Activated T-cell treated with anti-CD3 and anti-CD28 coated beads, Interleukin-2, amount 50 U/mL, for 72 hours (primary cell): Measurements from ENCODE around the gene ZC3H4. TPM values are rescaled to one million over a fixed set of nuclear protein-coding genes. Genes with fewer than 3 reads are reported as not detected.

Experiments used
- ATAC-seq, 2 donors: fragments of 150-1000 bp; cut with Tn5 transposase; replicated peaks in 1 of 2; 2 replicates each; pipeline ENCODE4 v1.10.0; 2021; ENCODE audit warnings: moderate library complexity in 2 of 2, mild to moderate bottlenecking in 1 of 2
- DNase-seq, 2 donors: peaks; one replicate each; pipeline ENCODE4 v3.0.0; 2021 to 2022; ENCODE audit warnings: mixed read lengths in 1 of 2
- H3K27ac Mint-ChIP-seq: one replicate; pipeline ENCODE4 v1.8.0; 2022; ENCODE audit warnings: mild to moderate bottlenecking, moderate library complexity, mixed read lengths
- H3K27me3 Mint-ChIP-seq: one replicate; pipeline ENCODE4 v1.8.0; 2022; ENCODE audit warnings: low read depth, mixed read lengths
- H3K36me3 Mint-ChIP-seq, 2 donors: one replicate each; pipeline ENCODE4 v1.8.0; 2022; ENCODE audit warnings: mixed read lengths in 2 of 2, mild to moderate bottlenecking in 1 of 2; ENCODE audit not compliant: insufficient read depth in 2 of 2
- H3K4me1 Mint-ChIP-seq: one replicate; pipeline ENCODE4 v1.8.0; 2022; ENCODE audit warnings: low read depth, mixed read lengths
- H3K4me3 Mint-ChIP-seq, 2 donors: one replicate each; pipeline ENCODE4 v1.8.0; 2022; ENCODE audit warnings: mild to moderate bottlenecking in 2 of 2, mixed read lengths in 2 of 2, moderate library complexity in 2 of 2
- H3K9me3 Mint-ChIP-seq, 2 donors: one replicate each; pipeline ENCODE4 v1.8.0; 2022; ENCODE audit warnings: mixed read lengths in 2 of 2
- total RNA-seq, 2 donors: library from RNA; stranded (reverse); gene quantifications; one replicate each; pipeline ENCODE4 v1.2.3, GENCODE V29; 2022

ZC3H4 gene
- total RNA-seq, 2 donors from 2014 or later, result 76.0 to 84.0 TPM

DNA sequence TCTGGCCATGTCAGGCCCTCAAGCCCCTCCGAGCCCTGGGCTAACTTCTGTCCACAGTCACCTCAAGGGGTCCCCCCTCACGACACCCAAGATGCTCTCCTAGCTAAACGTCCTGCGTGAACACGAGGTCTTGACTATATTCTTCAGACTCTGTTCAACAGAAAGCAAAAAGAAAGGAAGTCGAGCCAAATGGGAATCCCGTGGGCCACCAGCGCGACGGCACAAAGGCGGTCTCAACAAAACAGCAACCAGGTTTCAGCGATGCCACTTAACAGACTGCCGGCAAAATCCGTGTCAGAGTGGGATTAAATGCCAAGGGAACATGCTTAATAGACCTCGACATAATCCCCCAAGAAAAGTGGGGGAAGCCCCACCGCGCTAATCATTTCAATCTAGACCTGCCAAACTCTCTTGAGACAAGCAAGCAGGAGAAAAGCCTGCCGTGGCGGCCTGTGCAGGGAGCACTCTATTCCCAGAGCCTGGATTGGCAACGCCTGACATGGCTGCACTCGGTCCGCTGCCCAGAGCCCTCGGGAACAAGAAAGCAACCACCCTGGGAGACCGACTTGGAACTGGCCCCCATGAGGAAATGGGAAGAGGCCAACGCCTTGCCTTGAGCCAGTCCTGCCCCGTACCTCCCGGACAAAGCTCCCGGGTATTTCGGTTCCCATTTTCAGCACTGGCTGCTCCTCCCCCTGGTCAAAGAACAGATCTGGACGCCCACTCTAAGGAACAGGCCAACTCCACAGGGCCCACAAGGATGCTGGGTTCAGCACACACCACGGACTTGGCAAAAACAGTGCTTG lies 16.0 kb downstream of the ZC3H4 start:
- Mint-ChIP-seq H3K27ac (peak overlapping the region; percentile 65), H3K36me3 (peaks cover 9 to 22% of the 10 kb centered on the region in 2 donors), H3K27me3 (no peaks in the 10 kb centered on the region), H3K9me3 (no peaks in the 10 kb centered on the region), H3K4me3 (no peak overlapping the region), H3K4me1 (peaks cover 82% of the 10 kb centered on the region)
- DNase-seq (no peak), ATAC-seq (no peak)

DNA sequence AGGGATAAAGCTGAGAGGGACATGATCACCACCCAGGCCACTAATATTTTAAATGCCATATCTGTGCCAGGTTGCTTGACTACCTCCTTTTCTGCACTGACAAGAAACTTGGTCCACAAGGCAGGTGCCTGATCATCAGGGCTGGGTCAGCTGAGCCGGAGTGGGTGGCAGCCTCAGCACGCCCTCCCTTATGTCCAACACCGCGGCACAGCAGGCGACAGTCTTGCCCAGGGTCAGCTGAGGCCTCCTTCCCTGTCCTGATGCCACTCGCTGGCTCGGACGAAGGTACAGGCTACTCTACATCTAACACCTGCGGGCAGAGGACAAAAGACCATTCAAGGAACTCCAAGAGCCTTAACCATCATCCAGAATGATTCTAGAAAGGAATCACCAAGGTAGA lies 16.9 kb downstream of the ZC3H4 start:
- Mint-ChIP-seq H3K36me3 (peaks cover 9 to 26% of the 10 kb centered on the region in 2 donors), H3K4me3 (peak overlapping the region; percentile 1 to 92), H3K27ac (peak overlapping the region; percentile 100), H3K9me3 (no peaks in the 10 kb centered on the region), H3K4me1 (peaks cover 74% of the 10 kb centered on the region), H3K27me3 (no peaks in the 10 kb centered on the region)
- ATAC-seq (no peak), DNase-seq (no peak)

DNA sequence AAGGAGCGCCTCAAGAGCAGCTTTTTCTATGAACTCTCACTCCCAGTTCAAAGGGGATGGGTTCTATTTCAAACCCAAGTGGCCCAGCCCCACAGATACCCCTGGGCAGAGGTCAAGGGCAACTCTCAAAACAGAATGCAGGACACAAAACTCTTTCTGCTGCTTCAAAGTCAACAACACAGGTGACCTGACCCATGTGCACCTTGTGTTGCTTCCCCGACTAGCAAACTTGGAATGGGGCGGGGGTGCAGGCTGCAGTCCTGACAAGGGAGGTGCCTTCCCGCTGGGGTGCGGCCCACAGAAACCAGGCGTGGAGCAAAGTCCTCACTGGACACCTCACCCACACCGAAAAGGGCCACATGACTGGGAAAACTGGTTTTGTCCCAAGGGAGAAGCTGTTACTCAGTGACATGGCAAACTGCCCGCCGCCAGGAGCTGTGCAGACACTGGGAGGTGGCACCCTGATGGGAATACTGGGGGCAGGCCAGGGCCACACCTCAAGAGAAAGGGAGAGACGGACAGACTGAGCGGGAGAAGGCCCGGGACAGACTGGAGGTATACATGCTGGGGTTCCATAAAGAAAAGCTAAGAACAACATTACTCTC lies 17.4 kb downstream of the ZC3H4 start:
- H3K4me1 Mint-ChIP-seq, result peaks cover 71% of the 10 kb centered on the region
- peak overlapping the region; percentile 86 to 92 for H3K4me3 Mint-ChIP-seq
- peak overlapping the region; percentile 100 for H3K27ac Mint-ChIP-seq
- peaks cover 9 to 26% of the 10 kb centered on the region in 2 donors for H3K36me3 Mint-ChIP-seq
- ATAC-seq (no peak), DNase-seq (no peak)
- H3K9me3 Mint-ChIP-seq, result no peaks in the 10 kb centered on the region
- no peaks in the 10 kb centered on the region for H3K27me3 Mint-ChIP-seq

DNA sequence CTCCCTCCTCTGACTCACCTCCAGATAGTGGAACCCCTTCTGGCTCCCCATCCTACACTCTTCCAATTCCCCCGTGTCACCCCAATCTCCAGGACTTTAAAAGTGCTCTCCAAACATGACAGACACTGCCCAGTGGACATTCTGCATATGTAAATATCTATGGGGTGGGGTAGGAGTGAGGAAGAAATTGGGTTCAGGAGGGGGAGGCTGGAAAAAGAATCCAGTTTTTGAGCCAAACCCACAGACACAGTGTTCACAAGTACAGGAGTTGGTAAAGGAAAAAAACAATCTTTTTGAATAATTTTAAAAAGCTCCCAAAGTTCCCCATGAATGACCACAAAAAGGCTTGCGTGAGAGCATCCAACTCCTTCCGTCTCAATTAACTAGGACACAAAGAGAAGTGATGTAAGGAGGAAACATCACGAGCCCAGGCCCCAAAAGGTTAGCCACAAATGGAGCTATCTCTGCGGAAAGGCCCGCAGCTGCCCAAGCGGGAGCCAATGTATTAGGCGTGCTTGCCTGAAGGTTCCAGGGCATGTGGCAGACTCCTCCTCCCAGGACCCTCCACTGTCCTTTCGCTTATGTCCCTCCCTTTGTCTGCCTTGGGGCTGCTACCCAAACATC lies 18.0 kb downstream of the ZC3H4 start:
- H3K9me3 Mint-ChIP-seq, result no peaks in the 10 kb centered on the region
- ATAC-seq, result no peak
- H3K36me3 Mint-ChIP-seq, result peaks cover 9 to 27% of the 10 kb centered on the region in 2 donors
- H3K27me3 Mint-ChIP-seq, result no peaks in the 10 kb centered on the region
- H3K27ac Mint-ChIP-seq, result peak overlapping the region; percentile 100
- H3K4me3 Mint-ChIP-seq, result peak overlapping the region; percentile 86 to 92
- H3K4me1 Mint-ChIP-seq, result peaks cover 75% of the 10 kb centered on the region
- DNase-seq, result peak in 1 of 2 donors; percentile 31

DNA sequence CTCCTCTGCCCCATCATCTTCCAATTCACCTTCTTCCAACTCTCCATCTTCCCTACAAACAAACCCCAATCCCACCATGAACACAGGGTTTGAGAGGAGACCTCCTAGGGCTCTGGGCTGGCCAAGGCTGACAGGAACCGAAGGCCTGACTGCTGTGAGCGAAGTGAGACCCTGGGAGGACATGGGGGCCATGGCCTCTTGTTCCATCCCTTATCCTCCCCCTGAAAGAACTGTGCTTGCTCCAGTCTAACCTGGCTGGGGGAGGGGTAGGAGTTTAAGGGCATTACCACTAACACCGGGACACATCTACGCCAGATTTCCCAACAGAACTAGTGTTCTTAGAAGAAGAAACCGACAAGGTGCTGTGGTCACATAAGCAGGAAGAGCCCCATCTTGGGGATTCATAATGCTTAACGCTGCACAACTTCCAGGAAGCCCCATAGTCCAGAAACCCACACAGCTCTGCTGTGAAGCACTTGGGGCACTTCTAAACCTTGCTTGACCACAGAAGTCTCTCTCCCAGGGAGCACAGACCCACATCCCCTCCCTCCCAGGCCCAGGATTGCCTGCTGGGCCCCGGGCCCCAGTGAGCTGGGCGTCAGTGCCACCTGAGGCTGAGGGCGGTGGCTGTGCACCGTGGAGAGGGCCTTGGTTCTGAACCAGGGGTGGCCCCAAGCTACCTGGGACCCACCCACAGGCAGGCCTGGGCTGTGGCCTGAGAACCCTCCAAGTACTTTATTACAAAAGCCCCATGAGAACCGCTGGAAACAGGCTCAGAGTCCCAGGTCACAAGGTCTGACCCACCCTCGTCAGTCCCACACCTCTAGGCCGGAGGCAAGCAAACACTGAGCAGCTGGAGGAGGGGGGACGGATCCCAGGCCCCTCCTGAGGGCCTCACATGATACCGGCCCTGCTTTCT lies 18.8 kb downstream of the ZC3H4 start:
- no peaks in the 10 kb centered on the region for H3K27me3 Mint-ChIP-seq
- peaks cover 70% of the 10 kb centered on the region for H3K4me1 Mint-ChIP-seq

DNA sequence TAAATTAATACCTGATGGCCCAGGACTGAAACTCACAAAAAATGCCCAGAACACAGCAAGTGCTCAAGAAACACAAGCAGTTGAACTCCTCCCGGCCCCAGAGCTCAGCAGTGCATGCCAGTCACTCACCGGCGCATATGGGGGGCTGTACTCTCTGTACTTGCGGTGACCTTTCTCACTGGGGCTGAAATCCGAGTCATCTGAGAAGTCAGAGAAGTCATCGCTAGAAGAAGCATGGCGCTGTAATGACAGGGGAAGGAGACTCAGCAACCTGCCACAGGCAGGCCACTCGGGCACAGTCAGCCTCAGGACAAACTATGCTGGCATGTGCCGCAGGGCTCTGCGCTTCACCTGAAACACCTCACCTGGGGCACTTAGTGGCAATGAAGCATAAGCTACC lies 19.7 kb downstream of the ZC3H4 start:
- H3K27me3 Mint-ChIP-seq, result no peaks in the 10 kb centered on the region
- DNase-seq (peak; percentile 65 to 74), ATAC-seq (peak; percentile 60 to 71)
- H3K27ac Mint-ChIP-seq, result peak overlapping the region; percentile 100
- peaks cover 60% of the 10 kb centered on the region for H3K4me1 Mint-ChIP-seq
- H3K36me3 Mint-ChIP-seq, result peaks cover 7 to 32% of the 10 kb centered on the region in 2 donors
- H3K9me3 Mint-ChIP-seq, result no peaks in the 10 kb centered on the region
- peak overlapping the region; percentile 86 to 92 for H3K4me3 Mint-ChIP-seq

More for the DNA sequence above, 18.8 kb downstream of the ZC3H4 start:
- Mint-ChIP-seq H3K4me3 (peak overlapping the region; percentile 86 to 92), H3K9me3 (no peaks in the 10 kb centered on the region), H3K36me3 (peaks cover 7 to 30% of the 10 kb centered on the region in 2 donors), H3K27ac (peak overlapping the region; percentile 100)
- DNase-seq (peak; percentile 69 to 72), ATAC-seq (peak; percentile 79 to 83)

DNA sequence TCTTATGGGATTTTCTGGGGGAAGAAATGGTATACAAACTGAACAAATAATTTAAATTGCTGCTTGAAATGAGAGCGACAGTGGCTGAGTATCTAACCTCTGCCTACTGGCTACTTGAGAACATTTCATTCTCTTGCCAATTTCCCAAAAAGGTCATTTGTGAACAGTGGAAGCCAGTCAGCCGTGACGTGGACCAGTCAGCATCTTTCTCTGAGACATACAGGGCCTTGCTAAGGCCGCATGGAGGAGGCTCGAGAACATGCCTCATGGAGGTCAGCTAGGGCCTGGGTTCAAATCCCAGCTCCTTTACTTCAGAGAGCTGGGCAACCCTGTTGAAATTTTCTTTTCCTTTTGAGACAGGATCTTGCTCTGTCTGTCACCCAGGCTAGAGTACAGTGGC lies 20.3 kb downstream of the ZC3H4 start:
- Mint-ChIP-seq H3K4me3 (peak overlapping the region; percentile 86 to 92), H3K4me1 (peaks cover 54% of the 10 kb centered on the region), H3K27me3 (no peaks in the 10 kb centered on the region), H3K27ac (peak overlapping the region; percentile 100), H3K36me3 (peaks cover 7 to 29% of the 10 kb centered on the region in 2 donors), H3K9me3 (no peaks in the 10 kb centered on the region)
- peak in 1 of 2 donors; percentile 23 for DNase-seq
- ATAC-seq, result peak in 1 of 2 donors; percentile 2

DNA sequence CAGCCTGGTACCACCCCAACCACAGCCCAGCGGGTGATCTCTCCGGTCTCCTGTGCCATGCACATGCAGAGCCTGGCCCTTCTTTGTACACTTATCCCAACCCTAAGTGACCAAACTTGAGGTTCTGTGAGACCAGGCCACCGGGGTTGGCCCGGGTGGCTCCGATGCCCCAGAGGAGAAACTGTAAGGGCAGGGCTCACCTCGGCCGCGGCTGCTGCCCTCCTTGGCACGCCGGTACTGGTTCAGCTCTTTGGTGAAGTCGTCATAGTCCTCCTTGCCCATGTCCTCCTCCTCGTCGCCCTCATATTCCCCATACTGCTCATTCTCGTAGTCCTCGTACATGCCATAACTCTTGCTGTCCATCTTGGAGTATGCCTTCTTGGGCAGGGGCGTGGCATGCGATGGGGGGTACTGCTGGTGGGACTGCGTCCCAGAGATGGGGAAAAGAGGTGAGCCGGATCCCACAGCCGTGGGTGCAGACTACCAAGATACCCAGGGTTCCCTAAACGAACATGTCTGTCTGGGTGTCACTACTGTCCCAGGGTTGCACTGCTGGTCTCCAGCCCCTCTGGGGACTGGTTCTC lies 23.7 kb downstream of the ZC3H4 start:
- peaks cover 7 to 30% of the 10 kb centered on the region in 2 donors for H3K36me3 Mint-ChIP-seq
- no peak for ATAC-seq
- no peaks in the 10 kb centered on the region for H3K9me3 Mint-ChIP-seq
- peaks cover 25% of the 10 kb centered on the region for H3K4me1 Mint-ChIP-seq
- H3K27me3 Mint-ChIP-seq, result no peaks in the 10 kb centered on the region
- no peak for DNase-seq
- H3K27ac Mint-ChIP-seq, result peak overlapping the region; percentile 65
- H3K4me3 Mint-ChIP-seq, result no peak overlapping the region

DNA sequence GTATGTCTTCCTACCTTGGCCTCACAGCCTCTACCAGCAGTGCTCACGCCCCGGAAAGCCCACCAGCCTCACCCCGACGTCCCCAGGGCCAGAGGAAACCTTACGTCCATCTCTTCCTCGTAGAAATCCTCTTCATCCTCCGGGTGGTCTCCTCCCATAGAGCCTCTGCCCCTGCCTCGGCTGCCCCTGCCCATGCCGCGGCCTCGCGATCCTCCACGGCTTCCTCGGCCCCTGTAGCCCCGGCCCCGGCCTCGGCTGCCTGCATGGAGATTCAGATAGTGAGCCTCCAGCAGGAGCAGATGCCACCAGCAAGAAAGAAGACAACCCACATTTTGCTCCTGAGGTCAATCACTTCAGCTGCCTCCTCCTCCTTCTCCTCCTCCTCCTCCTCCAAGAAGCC lies 27.3 kb downstream of the ZC3H4 start:
- DNase-seq, result no peak
- no peak overlapping the region for H3K4me3 Mint-ChIP-seq
- H3K4me1 Mint-ChIP-seq, result peaks cover 6% of the 10 kb centered on the region
- no peak for ATAC-seq
- H3K27me3 Mint-ChIP-seq, result no peaks in the 10 kb centered on the region
- no peaks in the 10 kb centered on the region for H3K9me3 Mint-ChIP-seq
- peak overlapping the region; percentile 40 for H3K27ac Mint-ChIP-seq
- peaks cover 4 to 30% of the 10 kb centered on the region in 2 donors for H3K36me3 Mint-ChIP-seq

DNA sequence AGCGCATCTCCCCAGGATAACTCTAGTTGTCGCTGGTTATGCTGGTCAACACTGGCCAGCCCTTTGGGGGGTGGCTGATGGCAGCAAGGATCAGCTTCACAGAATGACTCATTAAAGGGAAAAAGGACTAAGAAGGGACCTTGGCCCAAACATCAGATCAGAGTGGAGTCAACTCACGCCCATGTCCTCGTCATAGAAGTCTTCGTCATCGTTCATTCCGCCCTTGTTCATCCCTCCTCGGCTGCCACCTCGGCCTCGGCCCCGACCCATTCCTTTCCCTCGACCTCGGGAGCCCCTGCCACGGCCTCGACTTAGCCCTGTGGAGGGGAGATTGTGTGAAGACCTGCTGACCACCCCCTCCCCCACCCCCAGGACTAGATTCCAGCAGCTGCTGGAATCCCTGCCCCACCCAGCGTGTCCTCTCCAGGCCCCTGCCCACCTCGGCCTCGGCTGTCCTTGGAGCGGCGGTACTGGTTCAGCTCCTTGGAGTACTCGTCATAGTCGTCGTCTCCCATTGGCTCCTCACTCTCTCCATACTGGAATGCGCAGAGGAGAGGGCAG lies 28.6 kb downstream of the ZC3H4 start:
- Mint-ChIP-seq H3K9me3 (no peaks in the 10 kb centered on the region), H3K4me3 (no peak overlapping the region), H3K27me3 (no peaks in the 10 kb centered on the region), H3K36me3 (peaks cover 4 to 25% of the 10 kb centered on the region in 2 donors), H3K27ac (no peak overlapping the region), H3K4me1 (no peaks in the 10 kb centered on the region)
- DNase-seq, result no peak
- no peak for ATAC-seq

DNA sequence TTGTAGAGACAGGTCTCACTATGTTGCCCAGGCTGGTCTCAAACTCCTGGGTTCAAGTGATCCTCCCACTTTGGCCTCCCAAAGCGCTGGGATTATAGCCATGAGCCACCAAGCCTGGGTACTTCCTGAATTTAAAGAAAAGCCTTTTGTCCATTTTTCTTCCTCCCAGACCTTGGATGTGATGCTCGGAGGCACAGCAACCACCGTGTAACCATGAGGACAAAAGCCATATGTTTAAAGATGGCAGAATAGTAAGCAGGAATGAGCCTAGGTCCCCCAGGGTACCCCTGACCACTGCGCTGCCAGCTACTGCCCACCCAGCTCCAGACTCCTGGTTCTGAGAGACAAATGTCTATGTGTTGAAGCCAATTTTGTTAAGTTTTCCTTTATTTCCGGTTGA lies 31.1 kb downstream of the ZC3H4 start:
- Mint-ChIP-seq H3K9me3 (no peaks in the 10 kb centered on the region), H3K36me3 (peaks cover 4 to 30% of the 10 kb centered on the region in 2 donors), H3K4me3 (no peak overlapping the region), H3K4me1 (no peaks in the 10 kb centered on the region), H3K27me3 (no peaks in the 10 kb centered on the region), H3K27ac (no peak overlapping the region)
- ATAC-seq, result no peak
- no peak for DNase-seq

DNA sequence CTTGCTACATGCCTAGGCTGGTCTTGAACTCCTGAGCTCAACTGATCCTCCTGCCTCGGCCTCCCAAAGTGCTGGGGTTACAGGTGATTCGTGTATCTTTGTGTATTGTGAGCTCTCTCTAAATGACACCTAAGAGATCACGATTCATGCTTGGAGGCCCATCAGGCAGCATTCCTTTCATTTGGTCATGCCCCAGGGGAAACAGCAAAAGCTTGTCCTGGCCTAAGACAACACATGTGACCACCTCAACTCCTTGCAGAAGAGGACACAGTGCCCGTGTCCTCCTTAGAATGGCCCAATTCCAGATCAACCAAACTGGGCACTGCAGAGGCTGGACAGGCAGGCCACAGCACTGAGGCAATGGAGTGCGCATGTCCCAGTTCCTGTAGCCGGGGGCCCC lies 32.5 kb downstream of the ZC3H4 start:
- peaks cover 4 to 30% of the 10 kb centered on the region in 2 donors for H3K36me3 Mint-ChIP-seq
- H3K27me3 Mint-ChIP-seq, result no peaks in the 10 kb centered on the region
- H3K9me3 Mint-ChIP-seq, result no peaks in the 10 kb centered on the region

More for the DNA sequence above, 32.5 kb downstream of the ZC3H4 start:
- H3K4me1 Mint-ChIP-seq, result no peaks in the 10 kb centered on the region
- no peak for ATAC-seq
- H3K4me3 Mint-ChIP-seq, result no peak overlapping the region
- no peak for DNase-seq
- no peak overlapping the region for H3K27ac Mint-ChIP-seq
